ENCODE results near the gene LRRC56. TPM values are rescaled to one million over a fixed set of nuclear protein-coding genes. Genes with fewer than 3 reads are reported as not detected.

LRRC56 gene
- total and polyA plus RNA-seq, 2 of the 13 experiments (the other 11 are each of a cell fraction or from before 2014, with no cell fraction given) = 0.11 to 0.29 TPM

DNA sequence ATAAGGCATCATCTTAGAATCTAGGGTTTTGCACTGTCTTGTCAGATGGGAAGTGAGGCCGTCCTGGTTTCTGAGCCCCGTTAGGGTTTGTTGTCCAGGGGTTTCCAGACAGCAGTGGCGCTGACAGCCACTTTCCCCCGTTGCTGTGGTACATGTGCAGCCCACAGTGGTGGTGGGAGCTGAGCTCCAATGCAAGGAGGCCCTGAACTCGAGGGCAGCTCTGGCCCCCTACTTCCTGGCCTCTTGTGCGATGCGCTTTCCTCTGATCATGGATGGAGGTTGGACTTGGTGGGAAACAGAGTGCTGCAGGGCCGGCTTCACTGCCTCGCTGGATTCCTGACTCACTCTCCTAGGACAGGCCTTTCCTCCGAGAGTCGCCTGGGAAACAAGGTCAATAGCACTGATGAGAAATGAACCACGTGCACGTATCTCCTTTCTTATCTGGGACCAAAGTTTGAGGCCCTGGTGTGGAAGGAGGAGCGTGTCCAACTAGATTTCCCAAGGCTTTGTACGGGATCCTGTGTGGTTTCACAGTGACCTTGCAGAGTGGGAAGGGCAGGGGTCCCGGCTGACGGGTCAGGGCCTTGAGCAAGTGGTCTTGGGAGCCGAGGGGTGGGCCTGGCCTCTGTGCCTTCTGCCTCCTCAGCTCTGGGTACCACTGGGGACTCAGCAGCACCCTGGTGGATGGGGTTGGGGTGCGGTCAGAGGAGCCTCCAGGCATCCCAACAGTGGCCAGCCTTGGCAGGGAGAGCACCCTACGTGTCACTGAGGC lies 42.7 kb downstream of the LRRC56 start (continued):
- TF ChIP-seq ZKSCAN5 (CRISPR knock-in tag; IDR thresholded peaks at IDR 0.05) (no peak), FOXA1 (IDR thresholded peaks at IDR 0.05) (no peak), FOXA1 (CRISPR knock-in tag; IDR thresholded peaks at IDR 0.05) (peak; percentile 79), HOXA7 (CRISPR knock-in tag; IDR thresholded peaks at IDR 0.05) (no peak), ZBTB3 (CRISPR knock-in tag; IDR thresholded peaks at IDR 0.05; ENCODE audit: borderline replicate concordance, low read depth) (no peak), ZNF225 (CRISPR knock-in tag; IDR thresholded peaks at IDR 0.05) (no peak), YY1 (IDR thresholded peaks at IDR 0.05; ENCODE audit: insufficient read depth, insufficient replicate concordance, low read depth, low read length) (no peak), ZNF546 (CRISPR knock-in tag; conservative IDR thresholded peaks at IDR 0.05) (no peak), PRMT3 (CRISPR knock-in tag; IDR thresholded peaks at IDR 0.05; ENCODE audit: borderline replicate concordance, low read depth) (no peak), ZEB1 (IDR thresholded peaks at IDR 0.05; ENCODE audit: insufficient replicate concordance, low read depth) (no peak), ZNF451 (CRISPR knock-in tag; IDR thresholded peaks at IDR 0.05) (no peak), ZNF7 (CRISPR knock-in tag; IDR thresholded peaks at IDR 0.05) (no peak), SNAI1 (CRISPR knock-in tag; IDR thresholded peaks at IDR 0.05; ENCODE audit: borderline replicate concordance) (no peak), ESRRA (CRISPR knock-in tag; IDR thresholded peaks at IDR 0.05; ENCODE audit: low read depth) (peak; percentile 88), AHR (CRISPR knock-in tag; IDR thresholded peaks at IDR 0.05) (no peak), SALL1 (CRISPR knock-in tag; IDR thresholded peaks at IDR 0.05) (peak; percentile 58; the same call in 1 of the 2 replicates), MAZ (IDR thresholded peaks at IDR 0.05; ENCODE audit: borderline replicate concordance, low read depth, low read length) (no peak), MAZ (CRISPR knock-in tag; IDR thresholded peaks at IDR 0.05; ENCODE audit: low read depth) (no peak), NFE2L2 (IDR thresholded peaks at IDR 0.05; ENCODE audit: low read length) (no peak), KLF13 (CRISPR knock-in tag; IDR thresholded peaks at IDR 0.05) (no peak), MIER2 (CRISPR knock-in tag; IDR thresholded peaks at IDR 0.05) (no peak)
- TF ChIP-seq, protein P1, sequence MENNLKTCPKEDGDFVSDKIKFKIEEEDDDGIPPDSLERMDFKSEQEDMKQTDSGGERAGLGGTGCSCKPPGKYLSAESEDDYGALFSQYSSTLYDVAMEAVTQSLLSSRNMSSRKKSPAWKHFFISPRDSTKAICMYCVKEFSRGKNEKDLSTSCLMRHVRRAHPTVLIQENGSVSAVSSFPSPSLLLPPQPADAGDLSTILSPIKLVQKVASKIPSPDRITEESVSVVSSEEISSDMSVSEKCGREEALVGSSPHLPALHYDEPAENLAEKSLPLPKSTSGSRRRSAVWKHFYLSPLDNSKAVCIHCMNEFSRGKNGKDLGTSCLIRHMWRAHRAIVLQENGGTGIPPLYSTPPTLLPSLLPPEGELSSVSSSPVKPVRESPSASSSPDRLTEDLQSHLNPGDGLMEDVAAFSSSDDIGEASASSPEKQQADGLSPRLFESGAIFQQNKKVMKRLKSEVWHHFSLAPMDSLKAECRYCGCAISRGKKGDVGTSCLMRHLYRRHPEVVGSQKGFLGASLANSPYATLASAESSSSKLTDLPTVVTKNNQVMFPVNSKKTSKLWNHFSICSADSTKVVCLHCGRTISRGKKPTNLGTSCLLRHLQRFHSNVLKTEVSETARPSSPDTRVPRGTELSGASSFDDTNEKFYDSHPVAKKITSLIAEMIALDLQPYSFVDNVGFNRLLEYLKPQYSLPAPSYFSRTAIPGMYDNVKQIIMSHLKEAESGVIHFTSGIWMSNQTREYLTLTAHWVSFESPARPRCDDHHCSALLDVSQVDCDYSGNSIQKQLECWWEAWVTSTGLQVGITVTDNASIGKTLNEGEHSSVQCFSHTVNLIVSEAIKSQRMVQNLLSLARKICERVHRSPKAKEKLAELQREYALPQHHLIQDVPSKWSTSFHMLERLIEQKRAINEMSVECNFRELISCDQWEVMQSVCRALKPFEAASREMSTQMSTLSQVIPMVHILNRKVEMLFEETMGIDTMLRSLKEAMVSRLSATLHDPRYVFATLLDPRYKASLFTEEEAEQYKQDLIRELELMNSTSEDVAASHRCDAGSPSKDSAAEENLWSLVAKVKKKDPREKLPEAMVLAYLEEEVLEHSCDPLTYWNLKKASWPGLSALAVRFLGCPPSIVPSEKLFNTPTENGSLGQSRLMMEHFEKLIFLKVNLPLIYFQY (CRISPR knock-in tag; IDR thresholded peaks at IDR 0.05; ENCODE audit: borderline replicate concordance) = no peak
- TF ChIP-seq, protein P2, sequence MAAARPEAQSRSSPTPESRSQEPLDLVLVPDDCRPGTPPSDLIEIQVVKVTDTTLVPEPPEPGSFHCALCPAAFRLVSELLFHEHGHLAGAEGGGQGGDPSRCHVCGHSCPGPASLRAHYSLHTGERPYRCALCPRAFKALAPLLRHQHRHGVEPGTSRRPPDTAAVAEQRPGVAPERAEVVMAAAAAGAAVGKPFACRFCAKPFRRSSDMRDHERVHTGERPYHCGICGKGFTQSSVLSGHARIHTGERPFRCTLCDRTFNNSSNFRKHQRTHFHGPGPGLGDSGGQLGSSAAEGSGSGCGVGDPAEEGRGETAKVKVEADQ (CRISPR knock-in tag; IDR thresholded peaks at IDR 0.05; ENCODE audit: borderline replicate concordance) = no peak
- TF ChIP-seq, protein P3, sequence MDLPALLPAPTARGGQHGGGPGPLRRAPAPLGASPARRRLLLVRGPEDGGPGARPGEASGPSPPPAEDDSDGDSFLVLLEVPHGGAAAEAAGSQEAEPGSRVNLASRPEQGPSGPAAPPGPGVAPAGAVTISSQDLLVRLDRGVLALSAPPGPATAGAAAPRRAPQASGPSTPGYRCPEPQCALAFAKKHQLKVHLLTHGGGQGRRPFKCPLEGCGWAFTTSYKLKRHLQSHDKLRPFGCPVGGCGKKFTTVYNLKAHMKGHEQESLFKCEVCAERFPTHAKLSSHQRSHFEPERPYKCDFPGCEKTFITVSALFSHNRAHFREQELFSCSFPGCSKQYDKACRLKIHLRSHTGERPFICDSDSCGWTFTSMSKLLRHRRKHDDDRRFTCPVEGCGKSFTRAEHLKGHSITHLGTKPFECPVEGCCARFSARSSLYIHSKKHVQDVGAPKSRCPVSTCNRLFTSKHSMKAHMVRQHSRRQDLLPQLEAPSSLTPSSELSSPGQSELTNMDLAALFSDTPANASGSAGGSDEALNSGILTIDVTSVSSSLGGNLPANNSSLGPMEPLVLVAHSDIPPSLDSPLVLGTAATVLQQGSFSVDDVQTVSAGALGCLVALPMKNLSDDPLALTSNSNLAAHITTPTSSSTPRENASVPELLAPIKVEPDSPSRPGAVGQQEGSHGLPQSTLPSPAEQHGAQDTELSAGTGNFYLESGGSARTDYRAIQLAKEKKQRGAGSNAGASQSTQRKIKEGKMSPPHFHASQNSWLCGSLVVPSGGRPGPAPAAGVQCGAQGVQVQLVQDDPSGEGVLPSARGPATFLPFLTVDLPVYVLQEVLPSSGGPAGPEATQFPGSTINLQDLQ (CRISPR knock-in tag; IDR thresholded peaks at IDR 0.05) = no peak
